Coronary artery (tissue), 2 donors: Measurements from ENCODE around the gene KIF20B.

Experiments used
- DNase-seq: peaks from one replicate; pipeline ENCODE4 v3.0.0-alpha.2; 2017; ENCODE audit warnings: low spot score
- H3K27ac ChIP-seq, 2 donors: fragments of 200-600 bp; sonication (generic); one replicate each; pipeline ENCODE4 v1.5.1; 2016 to 2019
- H3K4me3 ChIP-seq: fragments of 200-600 bp; sonication (generic); 2 replicates; pipeline ENCODE4 v1.5.1; 2016; ENCODE audit warnings: mild to moderate bottlenecking, moderate library complexity
- TF ChIP-seq, protein P1 (sequence below): fragments of 200-600 bp; sonication (generic); IDR thresholded peaks from one replicate; pipeline ENCODE4 v1.5.1; 2019; ENCODE audit warnings: antibody characterized with exemption

The KIF20B gene

DNA sequence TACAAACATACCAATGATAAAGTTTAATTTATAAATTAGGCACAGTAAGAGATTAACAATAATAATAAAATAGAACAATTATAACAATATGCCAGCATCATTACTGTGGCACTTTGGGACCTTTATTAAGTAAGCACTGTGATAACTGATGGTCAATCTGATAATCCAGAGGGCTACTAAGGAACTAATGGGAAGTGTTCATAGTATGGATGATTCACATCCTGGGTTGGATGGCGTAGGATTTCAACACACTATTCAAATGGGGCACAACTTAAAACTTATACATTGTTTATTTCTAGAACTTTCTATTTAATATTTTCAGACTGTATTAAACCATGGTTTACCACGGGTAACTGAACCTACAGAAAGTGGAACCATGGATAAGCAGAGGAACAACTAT is 90.8 kb downstream of the KIF20B start:
- Histone ChIP-seq H3K4me3 (no peak overlapping the region), H3K27ac (no peak overlapping the region)
- TF ChIP-seq, protein P1, sequence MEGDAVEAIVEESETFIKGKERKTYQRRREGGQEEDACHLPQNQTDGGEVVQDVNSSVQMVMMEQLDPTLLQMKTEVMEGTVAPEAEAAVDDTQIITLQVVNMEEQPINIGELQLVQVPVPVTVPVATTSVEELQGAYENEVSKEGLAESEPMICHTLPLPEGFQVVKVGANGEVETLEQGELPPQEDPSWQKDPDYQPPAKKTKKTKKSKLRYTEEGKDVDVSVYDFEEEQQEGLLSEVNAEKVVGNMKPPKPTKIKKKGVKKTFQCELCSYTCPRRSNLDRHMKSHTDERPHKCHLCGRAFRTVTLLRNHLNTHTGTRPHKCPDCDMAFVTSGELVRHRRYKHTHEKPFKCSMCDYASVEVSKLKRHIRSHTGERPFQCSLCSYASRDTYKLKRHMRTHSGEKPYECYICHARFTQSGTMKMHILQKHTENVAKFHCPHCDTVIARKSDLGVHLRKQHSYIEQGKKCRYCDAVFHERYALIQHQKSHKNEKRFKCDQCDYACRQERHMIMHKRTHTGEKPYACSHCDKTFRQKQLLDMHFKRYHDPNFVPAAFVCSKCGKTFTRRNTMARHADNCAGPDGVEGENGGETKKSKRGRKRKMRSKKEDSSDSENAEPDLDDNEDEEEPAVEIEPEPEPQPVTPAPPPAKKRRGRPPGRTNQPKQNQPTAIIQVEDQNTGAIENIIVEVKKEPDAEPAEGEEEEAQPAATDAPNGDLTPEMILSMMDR: no peak
- no peak for DNase-seq

DNA sequence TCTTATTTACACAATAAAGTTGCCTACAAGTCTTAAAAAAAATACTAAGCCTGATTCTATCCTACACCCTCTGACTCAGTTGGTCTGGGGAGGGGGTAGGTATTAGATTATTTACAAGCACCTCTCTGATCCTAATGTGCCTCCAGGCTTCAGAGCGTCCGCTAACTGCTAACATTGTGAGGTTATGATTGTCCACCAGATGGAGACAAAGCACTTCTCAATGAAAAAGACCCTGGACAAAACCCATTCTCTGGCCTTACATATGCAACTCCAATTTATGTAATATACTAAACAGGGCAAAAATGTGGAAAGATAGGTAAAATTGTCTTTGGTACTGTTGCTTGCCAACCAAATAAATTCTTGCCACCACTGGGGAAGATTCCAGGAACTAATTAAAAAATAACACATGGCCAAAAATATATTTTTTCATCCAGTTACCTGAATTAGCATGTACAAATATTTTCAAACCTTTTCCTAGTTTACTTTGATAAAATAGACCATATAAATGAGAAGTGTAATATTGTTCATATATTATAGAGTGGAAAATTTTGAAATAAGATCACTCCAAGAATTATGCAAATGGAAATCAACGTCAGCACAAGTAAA is 92.4 kb downstream of the KIF20B start:
- no peak overlapping the region for H3K27ac ChIP-seq
- no peak for DNase-seq
- no peak overlapping the region for H3K4me3 ChIP-seq
- TF ChIP-seq, protein P1: peak; percentile 49

DNA sequence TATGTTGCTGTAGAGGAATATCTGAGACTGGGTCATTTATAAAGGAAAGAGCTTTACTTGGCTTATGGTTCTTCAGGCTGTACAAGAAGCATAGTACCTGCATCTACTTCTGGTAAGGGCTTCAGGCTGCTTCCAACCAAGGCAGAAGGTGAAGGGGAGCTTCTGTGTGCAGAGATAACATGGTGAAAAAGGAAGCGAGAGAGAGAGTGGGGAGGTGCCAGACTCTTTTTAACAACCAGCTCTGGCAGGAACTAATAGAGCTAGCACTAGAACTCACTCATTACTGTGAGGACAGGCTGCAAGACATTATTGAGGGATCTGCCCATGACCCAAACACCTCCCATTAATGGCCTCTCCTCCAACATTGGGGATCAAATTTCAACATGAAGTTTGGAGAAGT is 94.5 kb downstream of the KIF20B start:
- H3K27ac ChIP-seq: no peak overlapping the region
- TF ChIP-seq, protein P1: no peak
- H3K4me3 ChIP-seq: no peak overlapping the region
- DNase-seq: no peak

DNA sequence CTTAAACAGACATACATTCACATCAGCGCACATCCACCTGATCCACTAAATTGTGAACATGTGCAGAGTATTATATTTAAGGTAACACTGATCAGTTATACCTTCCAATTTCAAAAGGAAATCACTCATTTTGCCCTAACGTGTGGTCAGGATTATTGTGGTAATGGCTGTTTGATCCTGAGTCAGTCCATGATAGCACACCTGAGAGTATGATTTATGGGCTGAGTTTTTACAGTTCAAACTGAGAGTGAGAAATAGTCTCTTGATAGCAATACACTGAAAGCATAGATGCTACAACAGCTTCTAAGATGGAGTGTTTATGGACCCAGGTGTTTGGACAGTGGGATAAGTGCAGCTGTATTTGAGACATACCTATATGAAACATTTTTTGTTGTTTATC is 96.7 kb downstream of the KIF20B start:
- no peak for DNase-seq
- no peak overlapping the region for H3K27ac ChIP-seq
- H3K4me3 ChIP-seq: no peak overlapping the region
- TF ChIP-seq, protein P1: no peak

DNA sequence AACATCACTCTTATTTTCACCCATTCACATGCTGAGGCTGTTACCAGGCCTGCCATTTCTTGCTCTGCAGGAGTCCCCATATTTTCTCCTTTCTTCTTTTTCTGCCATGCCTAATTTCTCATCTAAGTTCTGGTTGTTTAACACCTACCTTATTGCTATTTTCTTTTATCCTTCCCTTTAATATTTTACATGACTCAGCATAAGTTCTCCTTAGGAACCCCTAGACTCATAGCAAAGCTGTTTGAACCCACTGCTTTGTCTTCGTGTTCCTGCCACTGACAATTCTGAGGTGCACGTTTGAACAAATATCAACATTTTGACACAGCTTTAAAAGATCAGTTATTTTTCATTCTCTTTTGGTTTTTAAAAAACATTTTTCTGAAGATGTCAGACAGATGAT is 98.2 kb downstream of the KIF20B start:
- TF ChIP-seq, protein P1: no peak
- Histone ChIP-seq H3K27ac (no peak overlapping the region), H3K4me3 (no peak overlapping the region)

DNA sequence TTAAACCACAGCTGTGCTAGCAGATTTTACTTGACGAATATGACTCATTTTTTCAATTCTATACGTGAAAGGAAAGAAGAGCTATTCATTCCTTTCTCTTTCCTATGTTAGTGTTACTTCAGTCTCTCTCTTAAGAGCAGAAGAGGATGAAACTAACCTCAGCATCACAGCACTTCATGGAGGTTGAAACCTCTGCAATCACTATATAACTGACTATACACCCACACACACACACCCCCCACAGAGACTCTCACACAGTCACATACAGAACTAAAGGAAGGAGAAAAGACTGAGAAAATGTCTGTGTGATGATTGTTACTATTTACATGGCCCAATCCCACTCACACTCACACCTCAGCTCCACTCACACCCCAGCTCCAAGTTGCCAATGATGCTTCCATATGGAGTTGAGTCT is 104.2 kb downstream of the KIF20B start:
- no peak overlapping the region for H3K27ac ChIP-seq
- no peak for DNase-seq
- TF ChIP-seq, protein P1: no peak
- H3K4me3 ChIP-seq: no peak overlapping the region

More for the DNA sequence above, 98.2 kb downstream of the KIF20B start:
- no peak for DNase-seq

DNA sequence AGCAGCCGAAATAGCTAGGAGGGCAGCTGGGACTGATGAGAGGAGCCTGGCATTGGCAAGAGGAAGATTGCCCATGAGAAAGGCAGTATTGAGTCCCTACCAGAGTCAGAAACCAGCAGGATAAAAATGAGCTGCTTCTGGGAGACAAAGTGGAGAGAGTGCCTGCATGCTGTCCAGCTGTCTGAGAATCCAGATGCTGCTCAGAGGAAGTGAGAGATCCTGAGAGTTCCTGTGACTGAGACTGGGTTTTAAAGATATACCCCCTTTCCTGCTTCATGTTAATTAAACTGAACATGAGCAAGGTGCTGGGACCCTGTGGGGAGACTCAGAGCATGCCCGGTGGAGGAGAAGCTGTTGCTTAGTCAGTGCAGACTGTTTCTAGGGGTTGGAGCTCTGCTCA is 107.5 kb downstream of the KIF20B start:
- Histone ChIP-seq H3K27ac (no peak overlapping the region), H3K4me3 (no peak overlapping the region)
- DNase-seq: no peak
- TF ChIP-seq, protein P1: no peak
